Choroid plexus epithelial cell (primary cell): ENCODE results near the gene KCNQ1.
A peak's percentile ranks its signal among the peaks of the same experiment; 100 is the strongest.

Experiments
- DNase-seq: peaks from one replicate; pipeline ENCODE4 v3.0.0-alpha.2; 2010; ENCODE audit warnings: low read depth
- H3K4me3 ChIP-seq: 2 replicates; pipeline ENCODE4 v1.5.1; 2011; ENCODE audit warnings: low read depth, mild to moderate bottlenecking, control low read depth, low read length, moderate library complexity
- TF ChIP-seq, protein P1 (sequence below): conservative IDR thresholded peaks from 2 replicates; pipeline ENCODE4 v1.5.1; 2011; ENCODE audit warnings: low read depth, mild to moderate bottlenecking, control low read depth, inconsistent platforms, low read length, moderate library complexity

The KCNQ1 gene

DNA sequence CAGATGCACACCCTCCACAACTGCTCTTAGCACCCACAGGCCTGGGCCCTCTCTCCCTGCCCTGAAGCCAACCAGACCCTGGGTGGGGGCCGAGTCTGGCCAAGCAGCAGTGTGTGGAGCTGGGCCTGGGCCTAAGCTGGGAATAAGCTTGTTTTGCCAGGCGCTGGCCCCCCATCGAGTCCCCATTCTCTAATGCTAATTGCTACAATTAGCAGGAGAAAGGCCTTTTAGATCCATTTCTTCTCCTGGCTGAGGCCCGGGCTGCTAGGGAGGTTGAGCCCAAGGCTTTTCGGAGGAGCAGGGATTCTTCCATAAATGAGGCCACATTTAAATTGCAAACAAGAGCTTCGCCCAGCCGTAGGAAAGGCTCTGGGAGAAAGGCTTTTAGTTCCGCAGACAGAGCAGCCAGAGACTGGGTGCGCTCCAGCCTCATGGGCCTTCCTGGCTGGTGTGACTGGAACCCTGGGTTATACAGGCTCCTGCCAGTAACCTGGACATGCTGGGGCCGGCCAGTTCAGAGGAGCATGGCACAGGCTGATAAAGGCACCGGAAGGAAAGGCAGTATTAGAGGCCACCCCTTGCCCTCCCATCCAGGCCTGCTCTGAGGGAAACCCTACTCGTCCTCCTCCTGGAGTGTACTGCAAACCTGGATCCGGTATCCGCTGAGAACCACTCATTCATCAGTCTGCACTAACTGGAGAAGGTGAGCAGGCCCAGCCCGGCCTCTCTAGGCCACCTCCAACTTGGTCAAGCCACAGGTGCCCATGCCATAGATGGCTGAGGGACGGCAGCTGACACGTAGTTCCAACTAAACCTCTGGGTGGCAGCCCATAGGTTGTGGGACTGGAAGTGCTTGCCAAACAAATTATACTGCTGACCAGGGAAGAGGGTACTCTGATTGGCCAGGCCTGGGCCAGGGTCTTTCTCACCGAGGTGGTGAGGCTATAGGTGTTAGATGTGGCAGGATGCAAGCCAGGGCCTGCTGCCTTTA, 248.8 kb downstream of the KCNQ1 start:
- TF ChIP-seq, protein P1, sequence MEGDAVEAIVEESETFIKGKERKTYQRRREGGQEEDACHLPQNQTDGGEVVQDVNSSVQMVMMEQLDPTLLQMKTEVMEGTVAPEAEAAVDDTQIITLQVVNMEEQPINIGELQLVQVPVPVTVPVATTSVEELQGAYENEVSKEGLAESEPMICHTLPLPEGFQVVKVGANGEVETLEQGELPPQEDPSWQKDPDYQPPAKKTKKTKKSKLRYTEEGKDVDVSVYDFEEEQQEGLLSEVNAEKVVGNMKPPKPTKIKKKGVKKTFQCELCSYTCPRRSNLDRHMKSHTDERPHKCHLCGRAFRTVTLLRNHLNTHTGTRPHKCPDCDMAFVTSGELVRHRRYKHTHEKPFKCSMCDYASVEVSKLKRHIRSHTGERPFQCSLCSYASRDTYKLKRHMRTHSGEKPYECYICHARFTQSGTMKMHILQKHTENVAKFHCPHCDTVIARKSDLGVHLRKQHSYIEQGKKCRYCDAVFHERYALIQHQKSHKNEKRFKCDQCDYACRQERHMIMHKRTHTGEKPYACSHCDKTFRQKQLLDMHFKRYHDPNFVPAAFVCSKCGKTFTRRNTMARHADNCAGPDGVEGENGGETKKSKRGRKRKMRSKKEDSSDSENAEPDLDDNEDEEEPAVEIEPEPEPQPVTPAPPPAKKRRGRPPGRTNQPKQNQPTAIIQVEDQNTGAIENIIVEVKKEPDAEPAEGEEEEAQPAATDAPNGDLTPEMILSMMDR = no peak
- H3K4me3 ChIP-seq = no peak overlapping the region
- no peak for DNase-seq

DNA sequence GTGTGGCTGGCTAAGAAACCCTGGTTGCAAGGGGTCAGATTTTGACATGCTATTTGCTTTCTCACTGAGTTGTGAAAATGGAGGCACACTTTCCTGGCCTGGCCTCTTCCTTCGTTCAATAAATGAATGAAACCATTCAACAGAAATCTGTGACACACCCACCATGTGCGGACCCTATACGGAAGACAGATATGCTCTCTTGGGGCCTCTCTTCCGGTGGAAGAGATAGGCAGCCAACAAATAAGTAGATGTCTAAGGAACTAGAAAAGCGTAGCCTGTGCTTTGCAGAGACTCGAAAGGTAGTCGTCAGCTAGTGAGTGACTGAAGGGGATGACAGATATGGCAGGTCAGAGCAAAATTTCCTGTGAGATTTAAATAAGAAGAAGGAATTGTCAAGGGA, 249.7 kb downstream of the KCNQ1 start:
- TF ChIP-seq, protein P1 = no peak
- no peak for DNase-seq
- no peak overlapping the region for H3K4me3 ChIP-seq

DNA sequence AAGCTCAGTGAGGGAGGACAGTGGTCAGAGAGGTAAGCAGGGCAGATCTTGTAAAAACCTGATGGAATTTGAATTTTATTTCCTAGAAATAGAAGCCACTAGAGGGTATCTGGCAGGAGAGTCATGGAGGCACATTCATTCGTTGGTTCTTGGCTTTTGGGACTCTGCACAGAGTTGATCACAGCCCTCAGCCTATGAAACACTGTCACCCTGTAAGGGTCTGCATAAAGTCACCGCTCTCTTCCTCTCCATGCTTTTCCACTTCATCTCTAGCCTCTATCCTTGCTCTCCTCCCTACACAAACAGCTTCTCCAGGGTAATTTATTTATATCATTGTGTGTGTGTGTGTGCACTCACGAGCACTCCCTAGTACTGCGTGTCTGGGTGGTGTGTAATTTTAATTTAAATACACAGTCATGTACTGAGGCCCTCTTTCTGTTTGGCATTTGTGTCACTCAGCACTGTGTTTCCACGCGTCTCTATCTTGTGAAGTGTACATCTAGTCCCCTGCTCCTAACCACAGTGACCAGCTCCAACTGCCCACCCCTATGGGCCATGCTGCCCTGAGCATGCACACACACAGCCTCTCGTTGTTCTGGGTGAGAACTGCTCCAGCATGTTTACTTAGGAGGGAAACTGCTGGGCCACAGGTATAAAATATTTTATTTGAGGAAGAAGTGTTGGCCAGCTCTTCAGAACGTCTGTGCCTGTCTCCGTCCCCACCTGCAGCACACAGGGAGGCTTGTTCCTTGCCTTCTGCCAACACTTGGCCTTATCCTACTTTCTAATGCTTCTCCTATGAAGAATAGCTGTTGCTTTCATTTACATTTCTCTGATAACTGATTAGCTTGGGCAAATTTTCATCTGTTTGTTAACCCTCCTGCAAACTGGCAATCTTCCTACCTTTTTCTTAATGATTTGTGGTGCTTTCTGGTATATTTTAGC, 250.5 kb downstream of the KCNQ1 start:
- H3K4me3 ChIP-seq = no peak overlapping the region
- TF ChIP-seq, protein P1 = no peak
- no peak for DNase-seq

DNA sequence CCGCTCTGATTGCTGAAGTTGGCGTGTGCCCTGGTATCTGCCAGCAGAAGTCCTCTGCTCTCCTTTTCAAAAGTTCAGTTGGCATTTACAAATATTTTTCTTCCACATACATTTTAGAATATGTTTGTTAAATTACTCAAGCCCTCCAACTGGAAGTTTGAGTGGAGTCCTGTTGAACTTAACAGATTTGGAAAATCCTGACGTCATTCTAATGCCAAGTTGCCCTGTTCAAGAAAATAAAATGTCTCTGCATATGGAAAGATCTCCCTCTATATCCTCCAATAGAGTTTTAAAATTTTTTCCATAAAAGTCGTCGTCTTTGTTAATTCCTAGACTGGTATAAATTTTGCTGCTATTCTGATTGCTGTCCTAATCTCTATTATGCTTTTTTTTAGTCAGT, 251.6 kb downstream of the KCNQ1 start:
- DNase-seq = no peak
- TF ChIP-seq, protein P1 = no peak
- no peak overlapping the region for H3K4me3 ChIP-seq

DNA sequence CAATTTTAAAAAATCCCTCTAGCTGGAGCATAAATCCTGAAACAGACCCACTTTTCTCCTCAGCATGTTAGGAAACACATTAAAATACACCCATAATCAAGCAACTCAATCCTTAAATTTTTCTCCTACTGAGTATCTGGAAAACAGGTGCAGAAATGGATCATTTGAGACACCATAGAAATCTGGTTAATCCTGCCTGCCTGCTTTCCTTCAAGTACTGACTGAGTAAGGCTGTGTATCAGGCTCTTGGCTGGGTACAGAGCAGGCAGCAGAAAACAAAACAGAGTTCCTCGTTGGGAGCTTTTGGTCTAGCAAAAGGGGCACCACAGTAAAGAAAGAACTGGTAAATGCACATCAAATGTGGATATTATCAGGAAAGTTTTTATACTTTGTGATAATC, 253.1 kb downstream of the KCNQ1 start:
- peak overlapping the region; percentile 84 for H3K4me3 ChIP-seq
- peak; percentile 16 for DNase-seq
- TF ChIP-seq, protein P1 = no peak

DNA sequence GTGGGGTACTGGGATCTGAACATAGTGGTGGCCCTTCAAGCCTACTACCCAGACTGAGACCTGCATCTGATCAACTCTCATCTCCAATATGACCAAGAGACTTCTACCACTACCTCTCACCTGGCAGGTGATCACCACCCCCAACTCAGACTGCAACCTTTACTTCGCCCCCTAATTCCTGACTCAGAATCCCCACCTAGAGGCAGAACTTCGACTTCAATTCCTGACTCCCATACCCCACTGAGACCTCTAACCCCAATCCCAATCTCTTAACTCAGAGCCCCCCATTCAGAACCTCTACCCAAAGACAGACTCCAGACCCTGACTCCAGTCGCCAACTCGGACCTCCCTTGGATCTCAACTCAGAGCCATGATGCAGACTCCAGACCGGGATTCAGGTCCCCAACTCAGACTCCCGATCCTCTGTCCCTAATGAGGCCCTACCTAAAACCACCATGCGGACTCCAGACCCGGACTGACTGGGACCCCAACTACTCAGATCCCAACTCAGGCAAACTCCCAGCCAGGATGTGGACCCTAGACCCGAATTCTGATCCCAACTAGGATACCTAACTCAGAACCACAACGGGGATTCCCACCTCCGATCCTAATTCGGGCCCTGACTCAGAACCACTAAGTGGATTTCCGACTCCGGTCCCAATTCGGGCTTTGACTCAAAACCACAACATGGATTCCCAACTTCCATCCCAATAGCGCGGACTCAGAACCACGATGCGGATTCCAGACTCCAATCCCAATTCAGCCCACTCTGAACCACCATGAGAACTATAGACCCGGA, 253.8 kb downstream of the KCNQ1 start:
- DNase-seq = no peak
- TF ChIP-seq, protein P1 = peak; percentile 2
- H3K4me3 ChIP-seq = peak overlapping the region; percentile 84
